Measurements from ENCODE around the gene TRIO. TPM values are rescaled to one million over a fixed set of nuclear protein-coding genes. Genes with fewer than 3 reads are reported as not detected.

TRIO gene
- total and polyA plus RNA-seq, 2 of the 8 experiments (the other 6 are each of a cell fraction or from before 2014, with no cell fraction given): 35.1 to 69.1 TPM

- FAIRE-seq: no peak
- Histone ChIP-seq H3K4me3 (ENCODE audit: extremely low read depth in 1 of 4, insufficient read depth in 2 of 4, low read depth in 3 of 4, low read length in 4 of 4) (no peak overlapping the region), H3K79me2 (ENCODE audit: control insufficient read depth in 1 of 2, insufficient read depth in 2 of 2, low read length in 2 of 2) (no peaks in the 10 kb centered on the region), H3K23ac (ENCODE audit: insufficient read length) (no peak overlapping the region), H3K9ac (replicated peaks in 1 of 4; ENCODE audit: extremely low read depth in 1 of 4, low read depth in 3 of 4, low read length in 3 of 4) (no peak overlapping the region), H3K4ac (replicated peaks; ENCODE audit: insufficient read length, low read depth, low read length) (no peak overlapping the region), H4K5ac (ENCODE audit: insufficient read length, low read depth, low read length) (no peak overlapping the region), H2BK12ac (ENCODE audit: low read depth, low read length) (no peak overlapping the region), H3K56ac (replicated peaks; ENCODE audit: insufficient read length, low read depth, low read length) (no peak overlapping the region), H3K9me3 (ENCODE audit: insufficient read depth in 2 of 2, low read depth in 1 of 2, low read length in 1 of 2) (no peaks in the 10 kb centered on the region), H2AFZ (ENCODE audit: low read length) (no peak overlapping the region), H4K20me1 (replicated peaks in 1 of 2; ENCODE audit: control insufficient read depth in 1 of 2, insufficient read depth in 2 of 2, low read length in 2 of 2) (peaks cover 0 to 1% of the 10 kb centered on the region in 2 experiments), H4K91ac (replicated peaks; ENCODE audit: insufficient read length, low read length) (no peak overlapping the region), H2BK120ac (replicated peaks; ENCODE audit: low read depth, low read length) (no peak overlapping the region), H2AK5ac (ENCODE audit: low read depth, low read length) (no peak overlapping the region), H3K27ac (ENCODE audit: low read depth, low read length) (no peak overlapping the region), H2BK20ac (ENCODE audit: low read length) (no peak overlapping the region), H2BK15ac (ENCODE audit: low read length) (no peak overlapping the region), H3K4me1 (replicated peaks in 1 of 4; ENCODE audit: control insufficient read depth in 3 of 4, insufficient read depth in 4 of 4, low read length in 3 of 4) (no peaks in the 10 kb centered on the region; a peak in 2 of 7 replicates), H3K36me3 (ENCODE audit: control insufficient read depth in 2 of 4, insufficient read depth in 4 of 4, low read length in 3 of 4) (peaks cover 0 to 5% (median under 1%) of the 10 kb centered on the region in 4 experiments; a peak in 4 of 8 replicates), H3K27me3 (replicated peaks in 1 of 4; ENCODE audit: control insufficient read depth in 3 of 4, extremely low read depth in 1 of 4, insufficient read depth in 3 of 4, low read length in 3 of 4) (no peaks in the 10 kb centered on the region), H2BK5ac (ENCODE audit: low read depth, low read length) (no peak overlapping the region), H3K23me2 (ENCODE audit: low read depth, low read length) (no peaks in the 10 kb centered on the region), H4K8ac (ENCODE audit: extremely low read depth, insufficient read depth, low read length) (no peak overlapping the region), H3K14ac (ENCODE audit: insufficient read length) (no peak overlapping the region), H3K79me1 (ENCODE audit: low read depth, low read length) (no peaks in the 10 kb centered on the region), H3K4me2 (ENCODE audit: insufficient read depth in 1 of 2, low read depth in 2 of 2, low read length in 2 of 2) (no peak overlapping the region), H3K18ac (ENCODE audit: extremely low read depth, low read length) (no peak overlapping the region)
- ChIA-PET POLR2A (ENCODE audit: partially characterized antibody) (no interaction called here), CTCF (ENCODE audit: partially characterized antibody) (interaction anchor here (1.0 to 6.5 kb wide), 3 partner anchors 10 to 145 kb away, joined by 3 to 51 read pairs (median 5); no protein-coding TSS in a partner anchor)
- no peak for DNase-seq (ENCODE audit: low read depth in 1 of 2, low spot score in 2 of 2)
- WGBS, 2 experiments (ENCODE audit: extremely low coverage in 1 of 2, insufficient coverage in 1 of 2, insufficient read length in 1 of 2, insufficient replicate concordance in 2 of 2, low coverage in 1 of 2, low lambda C conversion rate in 2 of 2, missing lambda C conversion rate in 1 of 2): 93% methylated on average over 11 of the region's 11 CpGs; no CpG with 5 or more reads in 1 of the 2 experiments
- TF ChIP-seq POU5F1 (IDR thresholded peaks at IDR 0.05; ENCODE audit: low read depth, low read length) (no peak), RFX5 (IDR thresholded peaks at IDR 0.05; ENCODE audit: borderline replicate concordance, low read depth, low read length) (no peak), SAP30 (IDR thresholded peaks at IDR 0.05; ENCODE audit: insufficient read depth, insufficient replicate concordance, low read length) (no peak), TAF1 (IDR thresholded peaks at IDR 0.05; ENCODE audit: low read depth, low read length) (no peak), E2F6 (IDR thresholded peaks at IDR 0.05) (no peak), CBX5 (IDR thresholded peaks at IDR 0.05; ENCODE audit: low read depth, low read length) (no peak), SIN3A (conservative IDR thresholded peaks at IDR 0.05 in 1 of 2, IDR thresholded peaks at IDR 0.05 in 1 of 2; ENCODE audit: low read depth in 1 of 2, low read length in 2 of 2) (no peak), TEAD4 (IDR thresholded peaks at IDR 0.05; ENCODE audit: low read depth, low read length) (no peak)
These were observed 366.4 kb downstream of the TRIO start for GRCh38 chr5:14509556-14509955.
